ENCODE data around the gene METTL9.

DNA sequence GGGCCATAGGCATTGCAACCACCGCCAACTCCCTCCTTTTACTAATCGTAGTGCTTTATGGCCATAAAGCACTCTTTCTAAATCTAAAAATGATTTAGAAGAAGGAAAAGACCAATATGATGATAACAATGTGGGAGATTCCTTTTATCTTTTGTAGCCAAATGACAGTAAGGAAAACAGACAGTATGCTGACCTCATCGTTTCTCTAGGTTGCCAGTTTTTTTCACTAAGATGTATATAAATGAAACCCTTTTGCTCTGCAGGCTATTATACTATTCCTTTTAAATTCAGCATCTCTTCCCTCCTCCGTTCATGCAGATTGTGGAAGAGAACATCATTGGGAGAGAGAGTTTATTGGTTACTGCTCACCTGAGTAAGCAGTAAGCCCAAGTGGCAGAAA lies 89.7 kb downstream of the METTL9 start:
- TF ChIP-seq, protein P1, sequence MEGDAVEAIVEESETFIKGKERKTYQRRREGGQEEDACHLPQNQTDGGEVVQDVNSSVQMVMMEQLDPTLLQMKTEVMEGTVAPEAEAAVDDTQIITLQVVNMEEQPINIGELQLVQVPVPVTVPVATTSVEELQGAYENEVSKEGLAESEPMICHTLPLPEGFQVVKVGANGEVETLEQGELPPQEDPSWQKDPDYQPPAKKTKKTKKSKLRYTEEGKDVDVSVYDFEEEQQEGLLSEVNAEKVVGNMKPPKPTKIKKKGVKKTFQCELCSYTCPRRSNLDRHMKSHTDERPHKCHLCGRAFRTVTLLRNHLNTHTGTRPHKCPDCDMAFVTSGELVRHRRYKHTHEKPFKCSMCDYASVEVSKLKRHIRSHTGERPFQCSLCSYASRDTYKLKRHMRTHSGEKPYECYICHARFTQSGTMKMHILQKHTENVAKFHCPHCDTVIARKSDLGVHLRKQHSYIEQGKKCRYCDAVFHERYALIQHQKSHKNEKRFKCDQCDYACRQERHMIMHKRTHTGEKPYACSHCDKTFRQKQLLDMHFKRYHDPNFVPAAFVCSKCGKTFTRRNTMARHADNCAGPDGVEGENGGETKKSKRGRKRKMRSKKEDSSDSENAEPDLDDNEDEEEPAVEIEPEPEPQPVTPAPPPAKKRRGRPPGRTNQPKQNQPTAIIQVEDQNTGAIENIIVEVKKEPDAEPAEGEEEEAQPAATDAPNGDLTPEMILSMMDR (IDR thresholded peaks at IDR 0.05; ENCODE audit: low read depth, low read length) = no peak
- TF ChIP-seq, protein P2, sequence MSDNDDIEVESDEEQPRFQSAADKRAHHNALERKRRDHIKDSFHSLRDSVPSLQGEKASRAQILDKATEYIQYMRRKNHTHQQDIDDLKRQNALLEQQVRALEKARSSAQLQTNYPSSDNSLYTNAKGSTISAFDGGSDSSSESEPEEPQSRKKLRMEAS (IDR thresholded peaks at IDR 0.05; ENCODE audit: low read depth, low read length) = no peak
- TF ChIP-seq POLR2A (IDR thresholded peaks at IDR 0.05; ENCODE audit: extremely low read depth, insufficient read length) = no peak
